VCaP (cell line): ENCODE results near the gene REV1.

Source experiments
- H3K27ac ChIP-seq: fragments of 450-650 bp; 2 replicates; pipeline ENCODE4 v1.5.1; 2017
- CTCF ChIP-seq: fragments of 450-650 bp; conservative IDR thresholded peaks from 2 replicates; pipeline ENCODE4 v1.5.1; 2017; ENCODE audit warnings: mild to moderate bottlenecking, moderate library complexity

The REV1 gene

GRCh38 chr2:99410276-99410675 is 79.5 kb downstream of the REV1 start:
- H3K27ac ChIP-seq, result no peak overlapping the region
- no peak for TF ChIP-seq CTCF

GRCh38 chr2:99406137-99406536 is 83.7 kb downstream of the REV1 start:
- H3K27ac ChIP-seq, result peak overlapping the region; percentile 74
- no peak for TF ChIP-seq CTCF

- TF ChIP-seq CTCF, result no peak
- peak overlapping the region; percentile 74 for H3K27ac ChIP-seq
These were observed 84.8 kb downstream of the REV1 start for GRCh38 chr2:99404797-99405669.

GRCh38 chr2:99404039-99404796 is 85.6 kb downstream of the REV1 start:
- H3K27ac ChIP-seq, result peak overlapping the region; percentile 74
- TF ChIP-seq CTCF, result no peak

- TF ChIP-seq CTCF, result no peak
- peak overlapping the region; percentile 74 for H3K27ac ChIP-seq
These were observed 86.3 kb downstream of the REV1 start for GRCh38 chr2:99403524-99403923.

- no peak for TF ChIP-seq CTCF
These were observed 86.7 kb downstream of the REV1 start for GRCh38 chr2:99403084-99403483.

GRCh38 chr2:99401841-99402240 is 88.0 kb downstream of the REV1 start:
- H3K27ac ChIP-seq, result no peak overlapping the region
- no peak for TF ChIP-seq CTCF

More at GRCh38 chr2:99403084-99403483, 86.7 kb downstream of the REV1 start:
- peak overlapping the region; percentile 74 for H3K27ac ChIP-seq
